ENCODE results near the gene RYR2.

Gene RYR2

GRCh38 chr1:237542525-237543418 lies 500.8 kb downstream of the RYR2 start:
- H3K9me3 ChIP-seq (ENCODE audit: insufficient read depth, low read depth, low read length), result no peaks in the 10 kb centered on the region
- H3K9ac ChIP-seq (ENCODE audit: low read depth, low read length), result 0 out of 2 replicates have a peak overlapping the region, but pooled peaks have one; percentile 20
- H3K36me3 ChIP-seq (ENCODE audit: insufficient read depth, low read depth, low read length), result no peaks in the 10 kb centered on the region
- H3K4me1 ChIP-seq (ENCODE audit: insufficient read depth, low read length), result peaks cover 17% of the 10 kb centered on the region
- H3K27ac ChIP-seq (ENCODE audit: low read length), result no peak overlapping the region
- H3K4me3 ChIP-seq (ENCODE audit: low read length), result peak overlapping the region; percentile 25; the same call in 1 of the 2 replicates
- no peaks in the 10 kb centered on the region for H3K27me3 ChIP-seq (ENCODE audit: insufficient read depth, low read length)

DNA sequence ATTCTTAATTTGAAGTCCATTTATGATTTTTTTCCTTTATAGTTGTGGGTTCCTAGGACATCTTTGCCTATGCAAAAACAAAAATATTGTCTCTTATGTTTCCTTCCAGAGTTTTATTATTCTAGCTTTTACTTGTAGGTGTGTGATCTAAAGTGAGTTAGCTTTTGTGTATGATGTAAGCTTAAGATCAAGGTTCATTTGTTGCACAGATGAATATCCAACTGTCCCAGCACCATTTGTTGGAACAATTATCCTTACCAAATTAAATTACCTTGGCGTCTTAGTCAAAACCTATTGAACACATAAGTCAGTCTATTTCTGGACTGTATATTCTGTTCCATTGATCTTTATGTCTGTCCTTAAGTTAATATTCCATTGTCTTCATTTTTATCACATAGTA lies 511.1 kb downstream of the RYR2 start:
- Histone ChIP-seq H3K9ac (ENCODE audit: low read depth, low read length) (no peak overlapping the region), H3K27ac (ENCODE audit: low read length) (no peak overlapping the region), H3K4me1 (ENCODE audit: insufficient read depth, low read length) (no peaks in the 10 kb centered on the region), H3K9me3 (ENCODE audit: insufficient read depth, low read depth, low read length) (no peaks in the 10 kb centered on the region), H3K4me3 (ENCODE audit: low read length) (no peak overlapping the region), H3K27me3 (ENCODE audit: insufficient read depth, low read length) (no peaks in the 10 kb centered on the region), H3K36me3 (ENCODE audit: insufficient read depth, low read depth, low read length) (no peaks in the 10 kb centered on the region; the same call in 1 of the 2 replicates)

DNA sequence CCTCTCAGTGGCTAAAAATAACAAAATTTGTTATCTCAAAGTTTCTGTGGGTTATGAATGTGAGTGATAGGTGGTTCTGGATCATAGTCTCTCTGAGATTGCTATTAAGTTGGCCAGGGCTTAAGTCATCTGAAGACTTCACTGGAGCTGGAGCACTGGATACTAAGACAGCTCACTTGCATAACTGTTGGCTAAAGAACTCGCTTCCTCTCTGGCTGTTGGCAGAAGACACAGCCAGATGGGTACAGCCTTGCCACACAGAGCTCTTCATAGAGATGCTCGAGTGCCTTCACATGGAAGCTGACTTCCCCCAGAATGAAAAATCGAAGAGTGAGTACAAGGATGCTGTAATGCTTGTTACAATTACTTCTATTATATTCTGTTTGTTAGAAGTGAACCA lies 514.9 kb downstream of the RYR2 start:
- H3K27me3 ChIP-seq (ENCODE audit: insufficient read depth, low read length), result no peaks in the 10 kb centered on the region
- no peaks in the 10 kb centered on the region for H3K36me3 ChIP-seq (ENCODE audit: insufficient read depth, low read depth, low read length)
- no peaks in the 10 kb centered on the region for H3K4me1 ChIP-seq (ENCODE audit: insufficient read depth, low read length)
- H3K4me3 ChIP-seq (ENCODE audit: low read length), result no peak overlapping the region
- H3K9me3 ChIP-seq (ENCODE audit: insufficient read depth, low read depth, low read length), result no peaks in the 10 kb centered on the region
- no peak overlapping the region for H3K9ac ChIP-seq (ENCODE audit: low read depth, low read length)
- H3K27ac ChIP-seq (ENCODE audit: low read length), result no peak overlapping the region

DNA sequence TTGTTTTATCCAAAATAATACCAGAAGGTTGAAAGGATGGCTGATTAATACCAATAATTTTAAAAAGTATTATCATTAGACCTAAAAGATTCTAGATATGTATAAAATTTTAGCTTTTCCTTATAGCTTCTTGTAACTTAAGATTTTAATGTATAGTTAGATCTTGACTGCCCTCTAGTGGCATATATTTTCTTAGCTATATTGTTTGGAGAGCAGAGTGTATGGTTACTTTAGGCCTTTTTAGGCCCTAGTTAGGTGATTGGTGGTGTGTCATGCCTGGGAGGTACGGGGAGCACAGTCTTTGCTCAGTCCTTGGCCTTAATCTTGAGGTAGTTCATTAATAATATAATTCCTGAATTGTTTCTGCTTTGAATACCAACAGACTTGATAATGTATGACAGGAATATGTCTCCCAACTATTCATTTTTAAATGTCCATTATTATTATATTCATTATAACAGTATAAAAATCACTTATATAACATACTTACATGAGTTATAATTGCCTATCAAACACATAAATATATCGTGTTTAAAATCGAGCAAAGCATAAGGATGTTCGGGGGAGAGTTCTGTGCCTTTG lies 520.3 kb downstream of the RYR2 start:
- H3K9ac ChIP-seq (ENCODE audit: low read depth, low read length), result no peak overlapping the region
- H3K4me1 ChIP-seq (ENCODE audit: insufficient read depth, low read length), result peaks cover 4% of the 10 kb centered on the region
- no peaks in the 10 kb centered on the region for H3K36me3 ChIP-seq (ENCODE audit: insufficient read depth, low read depth, low read length)
- no peak overlapping the region for H3K4me3 ChIP-seq (ENCODE audit: low read length)
- no peaks in the 10 kb centered on the region for H3K27me3 ChIP-seq (ENCODE audit: insufficient read depth, low read length)
- no peaks in the 10 kb centered on the region for H3K9me3 ChIP-seq (ENCODE audit: insufficient read depth, low read depth, low read length)
- no peak overlapping the region for H3K27ac ChIP-seq (ENCODE audit: low read length)

DNA sequence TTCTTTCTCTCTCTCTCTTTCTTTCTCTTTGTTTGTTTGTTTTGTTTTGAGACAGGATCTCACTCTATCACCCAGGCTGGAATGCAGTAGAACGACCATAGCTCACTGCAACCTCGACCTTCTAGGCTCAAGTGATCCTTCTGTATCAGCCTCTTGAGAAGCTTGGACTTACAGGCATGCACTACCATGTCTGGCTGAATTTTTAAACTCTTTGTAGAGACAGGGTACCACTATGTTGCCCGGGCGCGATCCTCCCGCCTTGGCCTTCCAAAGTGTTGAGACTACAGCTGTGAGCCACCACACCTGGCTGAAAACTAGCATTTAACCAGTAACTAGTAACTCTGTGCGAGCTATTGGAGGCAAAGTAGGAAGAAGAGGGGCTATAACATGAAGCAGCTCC lies 523.3 kb downstream of the RYR2 start:
- Histone ChIP-seq H3K27ac (ENCODE audit: low read length) (no peak overlapping the region), H3K4me1 (ENCODE audit: insufficient read depth, low read length) (peaks cover 4% of the 10 kb centered on the region), H3K9ac (ENCODE audit: low read depth, low read length) (no peak overlapping the region), H3K4me3 (ENCODE audit: low read length) (no peak overlapping the region), H3K9me3 (ENCODE audit: insufficient read depth, low read depth, low read length) (no peaks in the 10 kb centered on the region), H3K36me3 (ENCODE audit: insufficient read depth, low read depth, low read length) (no peaks in the 10 kb centered on the region), H3K27me3 (ENCODE audit: insufficient read depth, low read length) (no peaks in the 10 kb centered on the region)

- Histone ChIP-seq H3K9ac (ENCODE audit: low read depth, low read length) (no peak overlapping the region), H3K4me1 (ENCODE audit: insufficient read depth, low read length) (peaks cover 4% of the 10 kb centered on the region), H3K9me3 (ENCODE audit: insufficient read depth, low read depth, low read length) (no peaks in the 10 kb centered on the region), H3K27ac (ENCODE audit: low read length) (no peak overlapping the region), H3K4me3 (ENCODE audit: low read length) (no peak overlapping the region), H3K36me3 (ENCODE audit: insufficient read depth, low read depth, low read length) (no peaks in the 10 kb centered on the region), H3K27me3 (ENCODE audit: insufficient read depth, low read length) (no peaks in the 10 kb centered on the region)
These were observed 524.6 kb downstream of the RYR2 start for GRCh38 chr1:237566581-237566980.

DNA sequence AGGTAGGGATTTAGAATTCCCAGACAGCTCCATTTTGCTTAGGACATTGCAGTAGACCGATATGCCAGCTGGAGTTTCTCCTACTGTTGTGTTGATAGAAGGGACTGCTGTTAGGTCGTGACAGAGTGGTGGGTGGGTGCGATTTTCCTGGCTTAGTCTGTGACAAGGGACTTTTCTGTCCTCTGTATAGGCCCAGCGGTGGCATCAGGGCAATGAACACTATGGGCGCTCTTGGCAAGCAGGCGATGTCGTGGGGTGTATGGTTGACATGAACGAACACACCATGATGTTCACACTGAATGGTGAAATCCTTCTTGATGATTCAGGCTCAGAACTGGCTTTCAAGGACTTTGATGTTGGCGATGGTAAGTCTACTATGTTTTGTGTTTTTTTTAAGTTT lies 527.0 kb downstream of the RYR2 start:
- H3K4me3 ChIP-seq (ENCODE audit: low read length), result no peak overlapping the region
- no peak overlapping the region for H3K9ac ChIP-seq (ENCODE audit: low read depth, low read length)
- no peak overlapping the region for H3K27ac ChIP-seq (ENCODE audit: low read length)
- H3K4me1 ChIP-seq (ENCODE audit: insufficient read depth, low read length), result no peaks in the 10 kb centered on the region
- no peaks in the 10 kb centered on the region for H3K36me3 ChIP-seq (ENCODE audit: insufficient read depth, low read depth, low read length)
- H3K9me3 ChIP-seq (ENCODE audit: insufficient read depth, low read depth, low read length), result no peaks in the 10 kb centered on the region
- no peaks in the 10 kb centered on the region for H3K27me3 ChIP-seq (ENCODE audit: insufficient read depth, low read length)

GRCh38 chr1:237570530-237570929 lies 528.5 kb downstream of the RYR2 start:
- H3K27me3 ChIP-seq (ENCODE audit: insufficient read depth, low read length), result no peaks in the 10 kb centered on the region
- H3K9ac ChIP-seq (ENCODE audit: low read depth, low read length), result no peak overlapping the region

GRCh38 chr1:237574536-237574935 lies 532.6 kb downstream of the RYR2 start:
- Histone ChIP-seq H3K9me3 (ENCODE audit: insufficient read depth, low read depth, low read length) (peaks cover 10% of the 10 kb centered on the region; the same call in 1 of the 2 replicates), H3K4me1 (ENCODE audit: insufficient read depth, low read length) (no peaks in the 10 kb centered on the region), H3K4me3 (ENCODE audit: low read length) (no peak overlapping the region), H3K36me3 (ENCODE audit: insufficient read depth, low read depth, low read length) (no peaks in the 10 kb centered on the region), H3K9ac (ENCODE audit: low read depth, low read length) (no peak overlapping the region), H3K27ac (ENCODE audit: low read length) (no peak overlapping the region), H3K27me3 (ENCODE audit: insufficient read depth, low read length) (no peaks in the 10 kb centered on the region)

More at GRCh38 chr1:237570530-237570929, 528.5 kb downstream of the RYR2 start:
- Histone ChIP-seq H3K27ac (ENCODE audit: low read length) (no peak overlapping the region), H3K4me1 (ENCODE audit: insufficient read depth, low read length) (no peaks in the 10 kb centered on the region), H3K9me3 (ENCODE audit: insufficient read depth, low read depth, low read length) (peaks cover 4% of the 10 kb centered on the region; the same call in 1 of the 2 replicates), H3K36me3 (ENCODE audit: insufficient read depth, low read depth, low read length) (no peaks in the 10 kb centered on the region), H3K4me3 (ENCODE audit: low read length) (no peak overlapping the region)

GRCh38 chr1:237578540-237578939 lies 536.6 kb downstream of the RYR2 start:
- Histone ChIP-seq H3K9me3 (ENCODE audit: insufficient read depth, low read depth, low read length) (peaks cover 10% of the 10 kb centered on the region; the same call in 1 of the 2 replicates), H3K9ac (ENCODE audit: low read depth, low read length) (no peak overlapping the region), H3K4me3 (ENCODE audit: low read length) (no peak overlapping the region), H3K27me3 (ENCODE audit: insufficient read depth, low read length) (no peaks in the 10 kb centered on the region), H3K4me1 (ENCODE audit: insufficient read depth, low read length) (no peaks in the 10 kb centered on the region), H3K36me3 (ENCODE audit: insufficient read depth, low read depth, low read length) (no peaks in the 10 kb centered on the region), H3K27ac (ENCODE audit: low read length) (no peak overlapping the region)

- H3K27me3 ChIP-seq (ENCODE audit: insufficient read depth, low read length), result no peaks in the 10 kb centered on the region
- H3K36me3 ChIP-seq (ENCODE audit: insufficient read depth, low read depth, low read length), result no peaks in the 10 kb centered on the region
- no peaks in the 10 kb centered on the region for H3K4me1 ChIP-seq (ENCODE audit: insufficient read depth, low read length)
- no peak overlapping the region for H3K9ac ChIP-seq (ENCODE audit: low read depth, low read length)
- H3K4me3 ChIP-seq (ENCODE audit: low read length), result no peak overlapping the region
- no peak overlapping the region for H3K27ac ChIP-seq (ENCODE audit: low read length)
- peaks cover 4% of the 10 kb centered on the region; the same call in 1 of the 2 replicates for H3K9me3 ChIP-seq (ENCODE audit: insufficient read depth, low read depth, low read length)
These were observed 538.7 kb downstream of the RYR2 start for GRCh38 chr1:237580726-237581125.

- Histone ChIP-seq H3K9me3 (ENCODE audit: insufficient read depth, low read depth, low read length) (no peaks in the 10 kb centered on the region), H3K4me1 (ENCODE audit: insufficient read depth, low read length) (no peaks in the 10 kb centered on the region), H3K27ac (ENCODE audit: low read length) (no peak overlapping the region), H3K27me3 (ENCODE audit: insufficient read depth, low read length) (no peaks in the 10 kb centered on the region), H3K36me3 (ENCODE audit: insufficient read depth, low read depth, low read length) (no peaks in the 10 kb centered on the region), H3K4me3 (ENCODE audit: low read length) (no peak overlapping the region), H3K9ac (ENCODE audit: low read depth, low read length) (no peak overlapping the region)
These were observed 541.3 kb downstream of the RYR2 start for GRCh38 chr1:237583270-237583669.
